Measurements from ENCODE around the gene PAOX. TPM values are rescaled to one million over a fixed set of nuclear protein-coding genes. Genes with fewer than 3 reads are reported as not detected.

Gene PAOX
- total RNA-seq: 13.8 TPM

DNA sequence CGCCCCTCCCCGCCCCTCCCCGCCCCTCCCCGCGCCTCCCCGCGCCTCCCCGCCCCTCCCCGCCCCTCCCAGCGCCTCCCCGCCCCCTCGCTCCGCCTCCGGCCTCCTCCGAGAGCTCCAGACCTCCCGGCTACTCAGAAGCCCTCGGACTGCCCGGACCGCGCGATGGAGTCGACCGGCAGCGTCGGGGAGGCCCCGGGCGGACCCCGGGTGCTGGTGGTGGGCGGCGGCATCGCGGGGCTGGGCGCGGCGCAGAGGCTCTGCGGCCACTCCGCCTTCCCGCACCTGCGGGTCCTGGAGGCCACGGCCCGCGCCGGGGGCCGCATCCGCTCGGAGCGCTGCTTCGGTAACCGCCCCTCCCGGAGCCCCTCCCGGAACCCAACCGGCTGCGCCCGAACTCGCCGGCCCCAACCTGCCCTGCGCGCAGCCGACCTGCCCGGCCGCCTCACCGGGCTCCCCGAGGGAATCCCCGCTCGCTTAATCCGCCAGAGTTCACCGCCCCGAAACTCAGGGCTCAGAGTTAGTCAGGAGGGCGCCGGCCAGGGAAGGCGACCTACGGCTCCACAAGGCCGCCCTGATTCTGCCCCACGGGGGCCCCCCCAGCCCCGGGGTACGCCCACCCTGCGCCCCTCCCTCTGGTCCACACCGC, at the start of gene PAOX:
PAOX (plus strand) TSS at position 111 of the 649 bp plus-strand sequence; CDS start at position 166, 55 bp downstream.

DNA sequence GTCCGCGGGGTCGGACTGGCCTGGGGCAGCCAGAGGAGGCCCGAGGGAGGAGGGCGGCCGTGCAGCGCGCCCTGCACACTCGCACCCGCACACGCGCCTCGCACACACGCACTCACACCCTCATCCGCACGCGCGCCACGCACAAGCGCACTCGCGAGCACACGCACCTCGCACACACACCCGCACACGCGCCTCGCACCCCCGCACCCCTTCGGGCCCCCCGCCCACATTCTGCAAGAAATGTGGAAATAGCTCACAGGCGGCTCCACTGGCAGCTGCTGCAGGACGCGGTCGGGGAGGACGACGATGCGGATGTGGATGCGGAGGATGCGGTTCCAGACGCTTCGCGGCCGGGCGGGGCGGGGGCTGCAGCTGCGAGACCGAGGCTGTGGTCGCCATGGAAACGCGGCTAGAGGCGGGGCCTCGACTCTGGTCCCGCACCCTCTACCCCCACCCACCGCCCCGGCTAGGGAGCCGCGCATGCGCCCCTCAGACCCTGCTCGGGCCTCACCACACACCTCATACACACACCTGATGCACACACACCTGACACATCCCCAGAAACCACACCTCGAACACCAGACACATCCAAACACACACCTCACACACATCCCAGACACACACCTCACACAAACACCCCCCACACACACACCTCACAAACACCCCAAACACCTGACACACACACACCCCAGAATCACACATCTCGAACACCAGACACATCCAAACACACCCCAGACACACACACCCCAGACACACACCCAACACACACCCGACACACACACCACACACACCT, 42.3 kb upstream of the PAOX start, which contains the start of gene CALY:
CALY (minus strand) TSS at position 320 of the 793 bp plus-strand sequence. CDS start 7,907 bp downstream, outside the sequence.

DNA sequence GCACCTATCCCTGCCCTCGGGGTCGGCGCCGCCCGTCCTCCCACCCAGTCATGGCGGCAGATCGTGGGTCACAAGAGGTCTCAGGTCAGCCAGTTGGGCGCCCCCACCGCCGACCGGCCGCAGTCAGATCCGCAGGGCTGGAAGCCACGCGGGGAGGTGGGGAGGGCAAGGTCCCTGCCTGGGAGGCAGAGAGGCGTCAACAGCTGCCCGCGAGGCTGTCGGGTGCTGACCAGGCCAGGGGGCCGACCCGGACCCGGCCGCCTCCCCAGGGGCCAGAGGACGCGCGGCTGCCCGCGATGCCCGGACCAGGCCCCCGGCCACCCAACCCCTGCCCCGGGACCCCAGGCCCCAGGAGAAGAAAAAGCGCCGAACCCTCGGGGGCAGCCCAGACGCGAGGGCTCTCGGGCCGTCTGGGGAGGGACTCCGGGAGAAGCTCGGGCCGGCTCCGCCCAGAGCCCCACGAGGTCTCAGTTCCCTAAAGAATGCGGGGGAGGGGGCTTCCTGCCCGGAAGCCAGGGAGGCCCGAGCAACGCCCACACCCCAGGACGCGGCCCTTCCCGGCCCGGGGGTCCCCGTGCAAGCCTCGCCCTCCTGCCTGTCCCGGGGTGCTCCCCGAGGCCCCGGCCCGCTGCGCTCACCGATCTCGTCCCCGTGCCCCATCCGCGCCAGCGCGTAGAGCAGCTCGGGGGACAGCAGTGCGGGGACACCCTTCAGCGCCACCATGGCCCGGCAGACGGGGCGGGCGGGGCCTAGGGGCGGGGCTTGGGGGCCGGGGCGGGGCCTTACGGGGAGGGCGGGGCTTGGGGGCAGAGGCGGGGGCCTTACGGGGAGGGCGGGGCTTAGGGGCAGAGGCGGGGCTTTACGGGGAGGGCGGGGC, 21.5 kb upstream of the PAOX start, which contains the start of gene FUOM:
FUOM (minus strand) TSS at position 735 of the 877 bp plus-strand sequence; CDS start at position 723, 12 bp downstream.

DNA sequence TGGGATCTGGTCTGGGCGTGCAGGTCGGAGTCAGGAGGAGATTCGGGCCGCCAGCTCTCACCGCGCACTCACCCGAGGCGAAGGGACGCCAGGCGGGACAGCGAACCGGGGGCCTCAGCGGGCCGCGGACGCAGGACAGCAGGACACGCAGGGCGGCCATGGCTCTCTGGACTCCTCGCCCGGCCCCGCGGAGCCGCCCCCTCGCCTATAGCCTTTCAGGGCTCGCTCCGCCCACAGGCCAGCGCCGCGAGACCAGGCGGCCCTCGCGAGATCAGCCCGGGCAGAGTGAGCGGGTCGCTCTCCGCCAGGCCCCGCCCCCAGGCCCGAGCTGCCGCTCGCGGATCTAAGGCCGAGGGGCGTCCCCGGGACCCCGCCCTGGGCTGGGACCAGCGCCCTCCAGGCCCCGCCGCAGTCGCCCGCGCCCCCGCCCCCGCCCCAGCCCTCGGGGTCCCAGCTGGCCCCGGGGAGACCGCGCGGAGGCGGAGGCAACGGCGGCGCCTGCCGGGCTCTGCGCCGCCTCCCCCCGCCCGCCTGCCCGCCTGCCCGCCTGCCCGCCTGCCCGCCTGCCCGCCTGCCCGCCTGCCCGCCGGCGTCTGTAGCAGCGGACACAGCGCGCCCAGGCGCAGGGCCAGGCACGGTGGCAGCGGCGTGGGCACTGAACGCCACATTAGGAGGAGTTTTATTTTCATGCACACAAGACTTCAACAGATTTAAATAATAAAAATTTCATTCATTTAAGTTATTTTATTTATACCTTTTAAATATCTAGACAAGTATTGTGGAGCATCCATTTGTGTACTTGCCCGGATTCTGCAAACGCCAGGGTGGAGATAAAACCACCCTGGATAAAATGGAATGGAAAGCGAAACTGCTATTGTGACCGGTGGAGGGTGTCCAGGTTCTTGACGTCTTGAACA, 5.6 kb upstream of the PAOX start, which contains the start of gene ECHS1:
ECHS1 (minus strand) TSS at position 181 of the 917 bp plus-strand sequence; CDS start at position 160, 21 bp downstream.

DNA sequence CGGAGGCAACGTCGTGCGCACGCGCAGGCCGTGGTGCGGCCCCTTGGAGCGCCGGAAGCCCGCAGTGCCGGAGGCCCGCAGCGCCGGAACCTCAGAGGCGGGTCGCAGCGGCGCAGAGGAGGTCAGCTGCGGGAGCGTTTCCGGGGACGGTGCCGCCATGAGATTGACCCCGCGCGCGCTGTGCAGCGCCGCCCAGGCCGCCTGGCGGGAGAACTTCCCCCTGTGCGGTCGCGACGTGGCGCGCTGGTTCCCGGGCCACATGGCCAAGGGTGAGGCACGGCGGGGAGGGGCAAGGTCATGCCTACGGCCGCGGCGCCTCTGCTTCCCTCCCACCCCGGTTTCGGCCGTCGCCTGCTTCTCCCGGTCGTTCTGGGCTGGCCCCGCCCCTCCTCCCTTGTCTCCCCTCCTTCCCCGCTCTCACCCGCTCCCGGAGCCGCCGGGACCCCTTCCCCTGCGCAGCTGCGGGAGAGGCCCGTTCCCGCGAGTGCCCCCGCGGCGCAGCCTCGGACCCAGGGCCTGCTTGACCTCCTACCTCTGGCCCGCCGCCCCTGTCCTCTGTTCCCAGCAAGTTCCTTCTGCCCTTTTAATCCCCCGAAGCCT, 15.1 kb downstream of the PAOX start, which contains the start of gene MTG1:
MTG1 (plus strand) TSS at position 94 of the 600 bp plus-strand sequence; CDS start at position 158, 64 bp downstream.

DNA sequence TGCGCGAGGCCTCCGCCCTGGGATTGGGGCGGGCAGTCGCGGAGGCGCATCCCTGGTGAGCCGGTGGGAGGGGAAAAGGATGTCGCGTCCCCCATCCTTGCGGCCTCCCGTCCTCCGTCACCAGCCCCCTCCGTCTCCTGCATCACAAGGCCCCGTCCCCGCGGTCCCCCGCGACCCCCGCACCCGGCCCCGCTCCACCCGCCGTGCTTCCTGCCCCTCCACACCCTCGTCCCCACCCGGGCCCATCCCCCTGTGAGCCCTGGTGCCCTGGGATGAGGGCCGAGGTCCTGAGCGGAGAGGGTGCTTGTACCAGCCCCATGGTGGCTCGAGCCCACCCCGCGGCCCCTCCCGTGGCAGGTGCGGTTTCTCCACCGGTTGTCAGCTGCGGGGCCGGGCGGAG, 45.5 kb downstream of the PAOX start, which contains the start of gene SPRN:
SPRN (minus strand) TSS at position 25 of the 400 bp plus-strand sequence. CDS start 944 bp downstream, outside the sequence.

Small RNA genes within 50 kb of the gene (small RNA-seq; reads per million reads assigned to genes)
- gene AL360181.4 (ENCODE audit: low replicate concordance): not detected
- not detected for gene BANF1P2 (ENCODE audit: low replicate concordance)
- gene MIR3944 (ENCODE audit: low replicate concordance): not detected

Other genes with a start within 250 kb of the PAOX start
- 12.2 TPM for gene KNDC1, start 219.0 kb upstream of the PAOX start, total RNA-seq
- not detected for gene UTF1, start 149.0 kb upstream of the PAOX start, total RNA-seq
- not detected for gene VENTX, start 141.4 kb upstream of the PAOX start, total RNA-seq
- gene ADAM8, start 102.4 kb upstream of the PAOX start, total RNA-seq: 2.8 TPM
- gene TUBGCP2, start 70.4 kb upstream of the PAOX start, total RNA-seq: 58.2 TPM
- gene ZNF511, start 70.3 kb upstream of the PAOX start, total RNA-seq: 7.2 TPM
- gene CALY, start 42.4 kb upstream of the PAOX start, total RNA-seq: 13.5 TPM
- gene PRAP1, start 31.9 kb upstream of the PAOX start, total RNA-seq: not detected
- gene FUOM, start 21.2 kb upstream of the PAOX start, total RNA-seq: 11.9 TPM
- gene ECHS1, start 5.9 kb upstream of the PAOX start, total RNA-seq: 31.9 TPM
- 36.3 TPM for gene MTG1, start 14.9 kb downstream of the PAOX start, total RNA-seq
- 13.1 TPM for gene SPRN, start 45.4 kb downstream of the PAOX start, total RNA-seq
- 2.8 TPM for gene SCART1, start 74.7 kb downstream of the PAOX start, total RNA-seq
- 16.3 TPM for gene CYP2E1, start 148.1 kb downstream of the PAOX start, total RNA-seq
- gene SYCE1, start 186.3 kb downstream of the PAOX start, total RNA-seq: 2.2 TPM
- gene FRG2B, start 247.5 kb downstream of the PAOX start, total RNA-seq: not detected

All from parietal lobe (tissue), 2 donors.